A673 (cell line): Measurements from ENCODE around the gene TUBG1. TPM values are rescaled to one million over a fixed set of nuclear protein-coding genes. Genes with fewer than 3 reads are reported as not detected.

Experiments used
- BruUV-seq: library from RNA; stranded (reverse); fragments of 400-500 nt; replicated peaks from 2 replicates; lab custom pipeline; 2021; lab: Mats Ljungman, UMichigan
- CTCF ChIA-PET: fragments of 300-600 bp; sonication (Branson Sonifier 250); formaldehyde crosslinking; loops from one replicate; lab custom pipeline; 2022; ENCODE audit warnings: antibody characterized with exemption; lab: Charles Lee
- POLR2A ChIA-PET: fragments of 300-600 bp; sonication (Branson Sonifier 250); formaldehyde crosslinking; loops from one replicate; lab custom pipeline; 2022; ENCODE audit warnings: antibody characterized with exemption; ENCODE audit not compliant: low non-redundant PET; lab: Charles Lee
- DNase-seq: peaks from one replicate; pipeline ENCODE4 v3.0.0-alpha.2; 2015; ENCODE audit warnings: low spot score
- H3K27ac ChIP-seq: fragments of 200-600 bp; sonication (generic); 2 replicates; pipeline ENCODE4 v1.5.1; 2016; ENCODE audit warnings: mixed run types, low read depth, mild to moderate bottlenecking, mixed read lengths, antibody characterized with exemption, low read length; ENCODE audit not compliant: poor library complexity, severe bottlenecking
- H3K27me3 ChIP-seq: fragments of 200-600 bp; sonication (generic); replicated peaks from 2 replicates; pipeline ENCODE4 v1.6.1; 2017; ENCODE audit warnings: mixed run types, low read depth, mild to moderate bottlenecking, mixed read lengths, antibody characterized with exemption, low read length; ENCODE audit not compliant: insufficient read depth, poor library complexity
- H3K36me3 ChIP-seq: fragments of 200-600 bp; sonication (generic); 2 replicates; pipeline ENCODE4 v1.6.1; 2016; ENCODE audit warnings: mixed run types, mild to moderate bottlenecking, mixed read lengths, antibody characterized with exemption, low read length; ENCODE audit not compliant: insufficient read depth, poor library complexity, severe bottlenecking
- H3K4me1 ChIP-seq: fragments of 200-600 bp; sonication (generic); 2 replicates; pipeline ENCODE4 v1.6.1; 2017; ENCODE audit warnings: mixed run types, mild to moderate bottlenecking, mixed read lengths, antibody characterized with exemption, low read length; ENCODE audit not compliant: insufficient read depth, poor library complexity, severe bottlenecking
- H3K4me3 ChIP-seq: fragments of 200-600 bp; sonication (generic); 2 replicates; pipeline ENCODE4 v1.5.1; 2016; ENCODE audit warnings: low read depth, mixed run types, mild to moderate bottlenecking, mixed read lengths, low read length; ENCODE audit not compliant: poor library complexity, severe bottlenecking
- H3K9me3 ChIP-seq: fragments of 200-600 bp; sonication (generic); 2 replicates; pipeline ENCODE4 v1.6.1; 2016; ENCODE audit warnings: mixed run types, low read depth, mild to moderate bottlenecking, mixed read lengths, antibody characterized with exemption, low read length; ENCODE audit not compliant: poor library complexity, severe bottlenecking
- CTCF ChIP-seq: fragments of 300-800, 200-600 bp; sonication (generic); conservative IDR thresholded peaks from 2 replicates; pipeline ENCODE4 v1.5.1; 2017; ENCODE audit warnings: low read depth, mild to moderate bottlenecking, antibody characterized with exemption, low read length, moderate library complexity, mixed read lengths
- EZH2 ChIP-seq: fragments of 200-600 bp; sonication (generic); IDR thresholded peaks from 2 replicates; pipeline ENCODE4 v1.6.1; 2017; ENCODE audit warnings: borderline replicate concordance, low read depth, mild to moderate bottlenecking, mixed read lengths, antibody characterized with exemption, low read length; ENCODE audit not compliant: poor library complexity, severe bottlenecking
- intact Hi-C: fragments of 100-400 bp; cut with micrococcal nuclease; formaldehyde crosslinking; loops from one replicate; pipeline ENCODE4 v1.10.0; 2022; ENCODE audit not compliant: unreplicated experiment
- total RNA-seq: library from RNA; stranded (reverse); gene quantifications from 2 replicates; pipeline ENCODE4 v1.2.3, GENCODE V29; 2021

TUBG1 gene
- total RNA-seq, 1 experiment from 2014 or later: 87.4 TPM

GRCh38 chr17:42640121-42640520 lies 30.6 kb downstream of the TUBG1 start:
- Histone ChIP-seq H3K4me3 (no peak overlapping the region), H3K4me1 (no peaks in the 10 kb centered on the region), H3K36me3 (no peaks in the 10 kb centered on the region), H3K9me3 (no peaks in the 10 kb centered on the region), H3K27ac (no peak overlapping the region), H3K27me3 (no peaks in the 10 kb centered on the region)
- no TSS peak for BruUV-seq
- intact Hi-C loops: no loop called here
- TF ChIP-seq EZH2 (no peak), CTCF (no peak)
- DNase-seq: no peak
- CTCF ChIA-PET: no interaction called here
- POLR2A ChIA-PET: no interaction called here

- no peak overlapping the region for H3K4me3 ChIP-seq
- H3K9me3 ChIP-seq: no peaks in the 10 kb centered on the region
- intact Hi-C loops: no loop called here
- no TSS peak for BruUV-seq
- H3K4me1 ChIP-seq: no peaks in the 10 kb centered on the region
- ChIA-PET CTCF (no interaction called here), POLR2A (no interaction called here)
- H3K27ac ChIP-seq: no peak overlapping the region
- TF ChIP-seq CTCF (no peak), EZH2 (no peak)
- no peak for DNase-seq
- no peaks in the 10 kb centered on the region for H3K27me3 ChIP-seq
- H3K36me3 ChIP-seq: no peaks in the 10 kb centered on the region
Measured at GRCh38 chr17:42642336-42642735, 32.9 kb downstream of the TUBG1 start.

GRCh38 chr17:42647778-42648177 lies 38.3 kb downstream of the TUBG1 start:
- Histone ChIP-seq H3K4me3 (no peak overlapping the region), H3K9me3 (no peaks in the 10 kb centered on the region), H3K27ac (no peak overlapping the region), H3K4me1 (no peaks in the 10 kb centered on the region), H3K27me3 (no peaks in the 10 kb centered on the region), H3K36me3 (no peaks in the 10 kb centered on the region)
- BruUV-seq: no TSS peak
- TF ChIP-seq CTCF: no peak
- no peak for TF ChIP-seq EZH2
- ChIA-PET CTCF (no interaction called here), POLR2A (no interaction called here)
- no peak for DNase-seq
- intact Hi-C loops: no loop called here
